Neural cell (in vitro differentiated cells): ENCODE measurements around the gene CDH4. TPM values are rescaled to one million over a fixed set of nuclear protein-coding genes. Genes with fewer than 3 reads are reported as not detected.

Source experiments
- H2AFZ ChIP-seq: fragments of 200-600, 300-800 bp; sonication (generic), shearing (Covaris generic); 2 replicates; pipeline ENCODE4 v1.6.0; 2014; ENCODE audit warnings: low read depth, mild to moderate bottlenecking, antibody characterized with exemption, low read length, moderate library complexity
- H3F3A ChIP-seq: fragments of 200-600 bp; shearing (Covaris generic); 2 replicates; pipeline ENCODE4 v1.6.1; 2016; ENCODE audit warnings: mild to moderate bottlenecking, moderate library complexity, mixed read lengths, antibody characterized with exemption, low read length; ENCODE audit not compliant: insufficient read depth, poor library complexity, severe bottlenecking
- H3K27ac ChIP-seq: fragments of 200-600, 300-800 bp; sonication (generic), shearing (Covaris generic); 2 replicates; pipeline ENCODE4 v1.5.1; 2014; ENCODE audit warnings: mild to moderate bottlenecking, low read length, moderate library complexity
- H3K27me3 ChIP-seq: fragments of 300-800, 200-600 bp; sonication (generic), shearing (Covaris generic); 2 replicates; pipeline ENCODE4 v1.6.0; 2014; ENCODE audit warnings: mild to moderate bottlenecking, low read depth, low read length, moderate library complexity; ENCODE audit not compliant: insufficient read depth
- H3K36me3 ChIP-seq: fragments of 300-800, 200-600 bp; sonication (generic), shearing (Covaris generic); 2 replicates; pipeline ENCODE4 v1.5.1; 2014; ENCODE audit warnings: mild to moderate bottlenecking, antibody characterized with exemption, low read length, moderate library complexity; ENCODE audit not compliant: insufficient read depth
- H3K4me2 ChIP-seq: fragments of 300-800, 200-600 bp; sonication (generic), shearing (Covaris generic); 2 replicates; pipeline ENCODE4 v1.6.0; 2014; ENCODE audit warnings: mild to moderate bottlenecking, low read length
- H3K4me3 ChIP-seq: fragments of 300-800, 200-600 bp; sonication (generic), shearing (Covaris generic); 2 replicates; pipeline ENCODE4 v1.5.1; 2014; ENCODE audit warnings: mild to moderate bottlenecking, low read length, moderate library complexity
- H3K79me2 ChIP-seq: fragments of 200-600 bp; shearing (Covaris generic); replicated peaks from 2 replicates; pipeline ENCODE4 v1.6.0; 2014; ENCODE audit warnings: mild to moderate bottlenecking, low read length, moderate library complexity; ENCODE audit not compliant: insufficient read depth
- H3K9ac ChIP-seq: fragments of 300-800, 200-600 bp; sonication (generic), shearing (Covaris generic); 2 replicates; pipeline ENCODE4 v1.6.1; 2016; ENCODE audit warnings: mild to moderate bottlenecking, low read length, mixed read lengths
- H3K9me2 ChIP-seq: fragments of 200-600 bp; shearing (Covaris generic); 2 replicates; pipeline ENCODE4 v1.6.1; 2016; ENCODE audit warnings: mild to moderate bottlenecking, low read length, mixed read lengths; ENCODE audit not compliant: insufficient read depth
- H3K9me3 ChIP-seq: fragments of 200-600, 300-800 bp; sonication (generic), shearing (Covaris generic); 2 replicates; pipeline ENCODE4 v1.6.1; 2016; ENCODE audit warnings: mild to moderate bottlenecking, mixed run types, low read length, moderate library complexity, mixed read lengths
- H4K20me1 ChIP-seq: fragments of 200-600 bp; shearing (Covaris generic); 2 replicates; pipeline ENCODE4 v1.6.1; 2016; ENCODE audit warnings: mild to moderate bottlenecking, mixed run types; ENCODE audit not compliant: insufficient read depth
- EP300 ChIP-seq: fragments of 450-650 bp; conservative IDR thresholded peaks from 2 replicates; pipeline ENCODE4 v1.6.1; 2014; ENCODE audit warnings: antibody characterized with exemption, mild to moderate bottlenecking, moderate library complexity; ENCODE audit not compliant: poor library complexity, severe bottlenecking
- EZH2 ChIP-seq: fragments of 200-600, 300-800 bp; shearing (Covaris generic), sonication (generic); IDR thresholded peaks from 2 replicates; pipeline ENCODE4 v1.6.1; 2014; ENCODE audit warnings: antibody characterized with exemption, low read length, borderline replicate concordance, mild to moderate bottlenecking; ENCODE audit not compliant: insufficient read depth, poor library complexity, severe bottlenecking
- MXI1 ChIP-seq: fragments of 450-650 bp; conservative IDR thresholded peaks from 2 replicates; pipeline ENCODE4 v1.6.1; 2014; ENCODE audit warnings: antibody characterized with exemption, mild to moderate bottlenecking; ENCODE audit not compliant: poor library complexity, severe bottlenecking
- POLR2AphosphoS5 ChIP-seq: IDR thresholded peaks from 2 replicates; pipeline ENCODE4 v1.6.1; 2012
- RAD21 ChIP-seq: fragments of 450-650 bp; conservative IDR thresholded peaks from 2 replicates; pipeline ENCODE4 v1.6.1; 2014; ENCODE audit warnings: antibody characterized with exemption, mild to moderate bottlenecking, moderate library complexity
- TAF1 ChIP-seq: IDR thresholded peaks from 2 replicates; pipeline ENCODE4 v1.6.1; 2012; ENCODE audit warnings: low read depth
- polyA plus RNA-seq: library from polyadenylated mRNA; depleted of rRNA; stranded (reverse); fragments of >200 nt; gene quantifications from 2 replicates; pipeline ENCODE4 v1.2.3, GENCODE V29; 2014
- TF ChIP-seq, protein P1 (sequence below): IDR thresholded peaks from 2 replicates; pipeline ENCODE4 v1.6.1; 2012; ENCODE audit warnings: borderline replicate concordance
- TF ChIP-seq, protein P2 (sequence below): fragments of 450-650 bp; IDR thresholded peaks from 2 replicates; pipeline ENCODE4 v1.5.1; 2014; ENCODE audit warnings: antibody characterized with exemption, mild to moderate bottlenecking, moderate library complexity; ENCODE audit not compliant: poor library complexity, severe bottlenecking

CDH4 gene
- polyA plus RNA-seq, 1 donor from 2014 or later: 24.6 TPM

DNA sequence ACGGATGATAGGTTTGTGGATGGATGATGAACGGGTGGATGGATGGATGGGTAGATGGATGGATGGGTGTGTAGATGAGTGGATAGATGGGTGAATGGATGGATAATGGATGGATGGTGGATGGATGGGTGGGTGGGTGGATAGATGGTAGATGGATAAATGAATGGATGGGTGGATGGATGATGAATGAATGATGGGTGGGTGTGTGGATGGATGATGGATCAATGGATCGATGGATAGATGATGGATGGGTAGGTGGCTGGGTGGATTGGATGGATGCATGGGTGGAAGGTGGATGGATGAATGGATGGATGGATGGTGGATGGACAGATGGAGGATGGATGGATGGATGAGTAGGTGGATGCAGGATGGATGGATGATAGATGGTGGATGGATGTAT, 419.5 kb downstream of the CDH4 start:
- H3K9ac ChIP-seq: no peak overlapping the region
- H3K9me2 ChIP-seq: no peaks in the 10 kb centered on the region
- H4K20me1 ChIP-seq: no peaks in the 10 kb centered on the region
- no peak overlapping the region for H3K27ac ChIP-seq
- no peak overlapping the region for H3K4me3 ChIP-seq
- TF ChIP-seq EP300 (no peak), EZH2 (no peak), TAF1 (no peak), RAD21 (no peak), MXI1 (no peak)
- TF ChIP-seq, protein P1, sequence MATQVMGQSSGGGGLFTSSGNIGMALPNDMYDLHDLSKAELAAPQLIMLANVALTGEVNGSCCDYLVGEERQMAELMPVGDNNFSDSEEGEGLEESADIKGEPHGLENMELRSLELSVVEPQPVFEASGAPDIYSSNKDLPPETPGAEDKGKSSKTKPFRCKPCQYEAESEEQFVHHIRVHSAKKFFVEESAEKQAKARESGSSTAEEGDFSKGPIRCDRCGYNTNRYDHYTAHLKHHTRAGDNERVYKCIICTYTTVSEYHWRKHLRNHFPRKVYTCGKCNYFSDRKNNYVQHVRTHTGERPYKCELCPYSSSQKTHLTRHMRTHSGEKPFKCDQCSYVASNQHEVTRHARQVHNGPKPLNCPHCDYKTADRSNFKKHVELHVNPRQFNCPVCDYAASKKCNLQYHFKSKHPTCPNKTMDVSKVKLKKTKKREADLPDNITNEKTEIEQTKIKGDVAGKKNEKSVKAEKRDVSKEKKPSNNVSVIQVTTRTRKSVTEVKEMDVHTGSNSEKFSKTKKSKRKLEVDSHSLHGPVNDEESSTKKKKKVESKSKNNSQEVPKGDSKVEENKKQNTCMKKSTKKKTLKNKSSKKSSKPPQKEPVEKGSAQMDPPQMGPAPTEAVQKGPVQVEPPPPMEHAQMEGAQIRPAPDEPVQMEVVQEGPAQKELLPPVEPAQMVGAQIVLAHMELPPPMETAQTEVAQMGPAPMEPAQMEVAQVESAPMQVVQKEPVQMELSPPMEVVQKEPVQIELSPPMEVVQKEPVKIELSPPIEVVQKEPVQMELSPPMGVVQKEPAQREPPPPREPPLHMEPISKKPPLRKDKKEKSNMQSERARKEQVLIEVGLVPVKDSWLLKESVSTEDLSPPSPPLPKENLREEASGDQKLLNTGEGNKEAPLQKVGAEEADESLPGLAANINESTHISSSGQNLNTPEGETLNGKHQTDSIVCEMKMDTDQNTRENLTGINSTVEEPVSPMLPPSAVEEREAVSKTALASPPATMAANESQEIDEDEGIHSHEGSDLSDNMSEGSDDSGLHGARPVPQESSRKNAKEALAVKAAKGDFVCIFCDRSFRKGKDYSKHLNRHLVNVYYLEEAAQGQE: no peak
- TF ChIP-seq, protein P2, sequence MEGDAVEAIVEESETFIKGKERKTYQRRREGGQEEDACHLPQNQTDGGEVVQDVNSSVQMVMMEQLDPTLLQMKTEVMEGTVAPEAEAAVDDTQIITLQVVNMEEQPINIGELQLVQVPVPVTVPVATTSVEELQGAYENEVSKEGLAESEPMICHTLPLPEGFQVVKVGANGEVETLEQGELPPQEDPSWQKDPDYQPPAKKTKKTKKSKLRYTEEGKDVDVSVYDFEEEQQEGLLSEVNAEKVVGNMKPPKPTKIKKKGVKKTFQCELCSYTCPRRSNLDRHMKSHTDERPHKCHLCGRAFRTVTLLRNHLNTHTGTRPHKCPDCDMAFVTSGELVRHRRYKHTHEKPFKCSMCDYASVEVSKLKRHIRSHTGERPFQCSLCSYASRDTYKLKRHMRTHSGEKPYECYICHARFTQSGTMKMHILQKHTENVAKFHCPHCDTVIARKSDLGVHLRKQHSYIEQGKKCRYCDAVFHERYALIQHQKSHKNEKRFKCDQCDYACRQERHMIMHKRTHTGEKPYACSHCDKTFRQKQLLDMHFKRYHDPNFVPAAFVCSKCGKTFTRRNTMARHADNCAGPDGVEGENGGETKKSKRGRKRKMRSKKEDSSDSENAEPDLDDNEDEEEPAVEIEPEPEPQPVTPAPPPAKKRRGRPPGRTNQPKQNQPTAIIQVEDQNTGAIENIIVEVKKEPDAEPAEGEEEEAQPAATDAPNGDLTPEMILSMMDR: no peak
- H3F3A ChIP-seq: no peaks in the 10 kb centered on the region
- H3K79me2 ChIP-seq: no peaks in the 10 kb centered on the region
- H3K27me3 ChIP-seq: no peaks in the 10 kb centered on the region
- no peak overlapping the region for H3K4me2 ChIP-seq
- no peak overlapping the region for H2AFZ ChIP-seq
- H3K36me3 ChIP-seq: no peaks in the 10 kb centered on the region
- H3K9me3 ChIP-seq: no peaks in the 10 kb centered on the region

DNA sequence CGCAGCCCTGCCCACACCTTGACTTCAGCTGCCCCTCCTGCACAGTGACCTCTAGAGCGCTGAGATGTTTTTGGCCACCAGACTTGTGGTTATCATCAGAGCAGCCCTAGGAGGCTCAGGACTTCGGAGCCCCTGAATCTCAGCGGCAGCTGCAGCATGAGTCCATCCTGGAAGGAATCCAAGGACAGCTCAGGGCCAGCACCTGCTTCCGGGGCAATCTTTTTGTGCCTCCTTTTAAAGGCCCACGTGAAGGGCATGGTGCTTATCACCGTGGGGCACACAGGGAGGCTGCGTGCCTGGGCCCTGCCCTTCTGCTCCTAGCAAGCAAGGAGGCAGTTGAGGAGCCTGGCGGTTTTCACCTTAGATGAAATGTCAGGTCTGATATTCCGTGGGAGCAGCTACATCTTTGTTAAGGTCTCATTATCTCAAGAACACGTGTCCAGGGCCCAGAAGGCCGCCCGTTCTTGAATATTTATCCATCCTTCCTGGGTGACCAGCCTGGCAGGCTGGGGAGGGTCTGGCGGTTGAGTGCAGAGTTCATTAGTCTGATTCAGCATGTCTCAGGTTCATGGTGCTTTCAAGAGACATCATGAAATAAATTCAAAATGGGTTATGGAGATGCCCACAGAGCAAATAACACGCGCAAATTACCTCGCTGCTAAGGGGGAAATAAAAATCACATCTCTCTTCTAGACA, 421.2 kb downstream of the CDH4 start:
- no peaks in the 10 kb centered on the region for H3F3A ChIP-seq
- H3K27me3 ChIP-seq: no peaks in the 10 kb centered on the region
- TF ChIP-seq POLR2AphosphoS5: peak; percentile 14
- TF ChIP-seq, protein P2: no peak
- TF ChIP-seq, protein P1: no peak
- H4K20me1 ChIP-seq: no peaks in the 10 kb centered on the region
- H3K4me2 ChIP-seq: no peak overlapping the region
- H3K4me3 ChIP-seq: no peak overlapping the region
- no peak overlapping the region for H2AFZ ChIP-seq
- peak overlapping the region; percentile 16 for H3K27ac ChIP-seq
- no peaks in the 10 kb centered on the region for H3K36me3 ChIP-seq
- no peaks in the 10 kb centered on the region for H3K79me2 ChIP-seq
- no peak overlapping the region for H3K9ac ChIP-seq
- H3K9me2 ChIP-seq: no peaks in the 10 kb centered on the region
- no peaks in the 10 kb centered on the region for H3K9me3 ChIP-seq
